IPS-20b (cell line): ENCODE results near the gene SPACA7.

Experiments
- H3K27ac ChIP-seq: one replicate; pipeline ENCODE4 v1.5.1; 2013; ENCODE audit warnings: low read length
- H3K27me3 ChIP-seq: 2 replicates; pipeline ENCODE4 v1.6.1; 2013; ENCODE audit warnings: mild to moderate bottlenecking, low read length, inconsistent platforms; ENCODE audit not compliant: insufficient read depth
- H3K36me3 ChIP-seq: 2 replicates; pipeline ENCODE4 v1.6.1; 2013; ENCODE audit warnings: low read depth, mild to moderate bottlenecking, inconsistent platforms, low read length, moderate library complexity; ENCODE audit not compliant: insufficient read depth
- H3K4me1 ChIP-seq: 2 replicates; pipeline ENCODE4 v1.6.1; 2013; ENCODE audit warnings: mild to moderate bottlenecking, control low read depth, inconsistent platforms, low read length, moderate library complexity; ENCODE audit not compliant: insufficient read depth
- H3K4me3 ChIP-seq: 2 replicates; pipeline ENCODE4 v1.5.1; 2013; ENCODE audit warnings: mild to moderate bottlenecking, low read length, inconsistent platforms
- H3K9ac ChIP-seq: 2 replicates; pipeline ENCODE4 v1.6.1; 2013; ENCODE audit warnings: low read depth, mild to moderate bottlenecking, inconsistent platforms, low read length, moderate library complexity
- H3K9me3 ChIP-seq: 2 replicates; pipeline ENCODE4 v1.6.1; 2013; ENCODE audit warnings: mild to moderate bottlenecking, low read depth, low read length, inconsistent platforms; ENCODE audit not compliant: insufficient read depth

Gene SPACA7

GRCh38 chr13:112376050-112376681 lies at the start of gene SPACA7:
Gene SPACA7 (plus strand): TSS chr13:112376355. CDS start chr13:112376386, 31 bp downstream.
- Histone ChIP-seq H3K27me3 (no peaks in the 10 kb centered on the region), H3K4me1 (no peaks in the 10 kb centered on the region), H3K27ac (no peak within 1 kb of the TSS), H3K9ac (no peak within 1 kb of the TSS), H3K36me3 (no peaks in the 10 kb centered on the region), H3K9me3 (no peaks in the 10 kb centered on the region), H3K4me3 (no peak within 1 kb of the TSS)

- Histone ChIP-seq H3K27ac (no peak overlapping the region), H3K27me3 (peaks cover 70% of the 10 kb centered on the region), H3K4me3 (no peak overlapping the region), H3K4me1 (peaks cover 5% of the 10 kb centered on the region; the same call in 1 of the 2 replicates), H3K9me3 (no peaks in the 10 kb centered on the region), H3K9ac (no peak overlapping the region), H3K36me3 (no peaks in the 10 kb centered on the region)
Measured at GRCh38 chr13:112326821-112327370, 49.3 kb upstream of the SPACA7 start.

GRCh38 chr13:112328936-112329335 lies 47.2 kb upstream of the SPACA7 start:
- peaks cover 80% of the 10 kb centered on the region for H3K27me3 ChIP-seq
- no peaks in the 10 kb centered on the region for H3K9me3 ChIP-seq
- H3K27ac ChIP-seq = no peak overlapping the region
- no peak overlapping the region for H3K9ac ChIP-seq
- H3K4me3 ChIP-seq = no peak overlapping the region
- peaks cover 5% of the 10 kb centered on the region; the same call in 1 of the 2 replicates for H3K4me1 ChIP-seq
- H3K36me3 ChIP-seq = no peaks in the 10 kb centered on the region

GRCh38 chr13:112329376-112329775 lies 46.8 kb upstream of the SPACA7 start:
- no peak overlapping the region for H3K4me3 ChIP-seq
- peaks cover 81% of the 10 kb centered on the region for H3K27me3 ChIP-seq
- H3K9me3 ChIP-seq = no peaks in the 10 kb centered on the region
- H3K36me3 ChIP-seq = no peaks in the 10 kb centered on the region
- H3K27ac ChIP-seq = no peak overlapping the region
- no peak overlapping the region for H3K9ac ChIP-seq
- peaks cover 5% of the 10 kb centered on the region; the same call in 1 of the 2 replicates for H3K4me1 ChIP-seq

GRCh38 chr13:112330066-112330465 lies 46.1 kb upstream of the SPACA7 start:
- H3K36me3 ChIP-seq = no peaks in the 10 kb centered on the region
- peaks cover 5% of the 10 kb centered on the region; the same call in 1 of the 2 replicates for H3K4me1 ChIP-seq
- H3K27me3 ChIP-seq = peaks cover 76% of the 10 kb centered on the region

GRCh38 chr13:112330479-112331381 lies 45.4 kb upstream of the SPACA7 start:
- no peaks in the 10 kb centered on the region for H3K9me3 ChIP-seq
- peaks cover 70% of the 10 kb centered on the region for H3K27me3 ChIP-seq
- H3K27ac ChIP-seq = no peak overlapping the region
- H3K4me3 ChIP-seq = peak overlapping the region; percentile 66; the same call in 1 of the 2 replicates
- no peaks in the 10 kb centered on the region for H3K36me3 ChIP-seq
- peaks cover 5% of the 10 kb centered on the region; the same call in 1 of the 2 replicates for H3K4me1 ChIP-seq
- H3K9ac ChIP-seq = no peak overlapping the region; the same call in 1 of the 2 replicates

More at GRCh38 chr13:112330066-112330465, 46.1 kb upstream of the SPACA7 start:
- H3K27ac ChIP-seq = no peak overlapping the region
- no peak overlapping the region for H3K4me3 ChIP-seq
- H3K9ac ChIP-seq = no peak overlapping the region
- no peaks in the 10 kb centered on the region for H3K9me3 ChIP-seq

- Histone ChIP-seq H3K4me1 (peaks cover 5% of the 10 kb centered on the region; the same call in 1 of the 2 replicates), H3K4me3 (peak overlapping the region; percentile 66), H3K27me3 (peaks cover 68% of the 10 kb centered on the region), H3K9ac (no peak overlapping the region), H3K27ac (no peak overlapping the region), H3K36me3 (no peaks in the 10 kb centered on the region), H3K9me3 (no peaks in the 10 kb centered on the region)
Measured at GRCh38 chr13:112331675-112332074, 44.5 kb upstream of the SPACA7 start.

GRCh38 chr13:112332727-112333126 lies 43.4 kb upstream of the SPACA7 start:
- H3K36me3 ChIP-seq = no peaks in the 10 kb centered on the region

GRCh38 chr13:112333756-112334543 lies 42.2 kb upstream of the SPACA7 start:
- H3K9ac ChIP-seq = no peak overlapping the region
- H3K9me3 ChIP-seq = no peaks in the 10 kb centered on the region
- H3K4me3 ChIP-seq = no peak overlapping the region
- peaks cover 60% of the 10 kb centered on the region for H3K27me3 ChIP-seq
- H3K27ac ChIP-seq = no peak overlapping the region
- H3K36me3 ChIP-seq = no peaks in the 10 kb centered on the region
- peaks cover 5% of the 10 kb centered on the region; the same call in 1 of the 2 replicates for H3K4me1 ChIP-seq

More at GRCh38 chr13:112332727-112333126, 43.4 kb upstream of the SPACA7 start:
- H3K27ac ChIP-seq = no peak overlapping the region
- H3K9ac ChIP-seq = no peak overlapping the region
- H3K4me1 ChIP-seq = peaks cover 5% of the 10 kb centered on the region; the same call in 1 of the 2 replicates
- H3K9me3 ChIP-seq = no peaks in the 10 kb centered on the region
- peaks cover 66% of the 10 kb centered on the region for H3K27me3 ChIP-seq
- H3K4me3 ChIP-seq = no peak overlapping the region

GRCh38 chr13:112335135-112335534 lies 41.0 kb upstream of the SPACA7 start:
- Histone ChIP-seq H3K36me3 (no peaks in the 10 kb centered on the region), H3K4me1 (peaks cover 5% of the 10 kb centered on the region; the same call in 1 of the 2 replicates), H3K9me3 (no peaks in the 10 kb centered on the region), H3K9ac (no peak overlapping the region), H3K27ac (no peak overlapping the region), H3K4me3 (no peak overlapping the region), H3K27me3 (peaks cover 50% of the 10 kb centered on the region)

GRCh38 chr13:112341446-112341845 lies 34.7 kb upstream of the SPACA7 start:
- Histone ChIP-seq H3K9me3 (no peaks in the 10 kb centered on the region), H3K36me3 (no peaks in the 10 kb centered on the region), H3K4me1 (peaks cover 12% of the 10 kb centered on the region; the same call in 1 of the 2 replicates), H3K4me3 (no peak overlapping the region), H3K27ac (no peak overlapping the region), H3K27me3 (peaks cover 59% of the 10 kb centered on the region), H3K9ac (no peak overlapping the region)
